Keratinocyte (primary cell): ENCODE data around the gene CHPT1. TPM values are rescaled to one million over a fixed set of nuclear protein-coding genes. Genes with fewer than 3 reads are reported as not detected.

Experiments used
- DNase-seq: peaks from one replicate; pipeline ENCODE4 v3.0.0-alpha.2; 2011; ENCODE audit warnings: low read depth, missing footprints, low spot score
- FAIRE-seq: peaks from 2 replicates; lab custom pipeline; 2011; peaks lifted over from hg19 to GRCh38; lab: Jason Lieb, UNC
- H2AFZ ChIP-seq: 2 replicates; pipeline ENCODE4 v1.6.0; 2012; ENCODE audit warnings: low read length, control low read depth, inconsistent platforms; ENCODE audit not compliant: control insufficient read depth
- H3K27ac ChIP-seq: 2 replicates; pipeline ENCODE4 v1.5.1; 2011; ENCODE audit warnings: low read length; ENCODE audit not compliant: control insufficient read depth, insufficient read depth
- H3K27me3 ChIP-seq: 3 replicates; pipeline ENCODE4 v1.6.0; 2011; ENCODE audit warnings: low read length; ENCODE audit not compliant: control insufficient read depth, insufficient read depth; ENCODE audit errors: extremely low read depth
- H3K36me3 ChIP-seq, 2 experiments: 2 replicates in 1 of 2; 3 replicates in 1 of 2; pipeline ENCODE4 v1.5.1; 2011; ENCODE audit warnings: low read length in 2 of 2, mild to moderate bottlenecking in 1 of 2; ENCODE audit not compliant: control insufficient read depth in 2 of 2, insufficient read depth in 2 of 2; ENCODE audit errors: extremely low read depth in 1 of 2
- H3K4me1 ChIP-seq: 3 replicates; pipeline ENCODE4 v1.5.1; 2011; ENCODE audit warnings: low read length; ENCODE audit not compliant: control insufficient read depth, insufficient read depth; ENCODE audit errors: extremely low read depth
- H3K4me2 ChIP-seq: 3 replicates; pipeline ENCODE4 v1.6.0; 2011; ENCODE audit warnings: low read depth, low read length; ENCODE audit not compliant: control insufficient read depth, insufficient read depth; ENCODE audit errors: extremely low read depth
- H3K4me3 ChIP-seq, 3 experiments: fragments of 200-600 bp in 1 of 3; sonication (generic) in 1 of 3; 2 replicates in 2 of 3; 3 replicates in 1 of 3; pipeline ENCODE4 v1.5.1; 2011 to 2016; ENCODE audit warnings: low read length in 3 of 3, mild to moderate bottlenecking in 3 of 3, control low read depth in 2 of 3, inconsistent platforms in 1 of 3, low read depth in 1 of 3, mixed read lengths in 1 of 3, mixed run types in 1 of 3, moderate library complexity in 1 of 3; ENCODE audit not compliant: control insufficient read depth in 2 of 3, insufficient read depth in 2 of 3; ENCODE audit errors: extremely low read depth in 1 of 3
- H3K79me2 ChIP-seq: 2 replicates; pipeline ENCODE4 v1.6.0; 2012; ENCODE audit warnings: low read length; ENCODE audit not compliant: control insufficient read depth, insufficient read depth
- H3K9ac ChIP-seq: 3 replicates; pipeline ENCODE4 v1.6.0; 2011; ENCODE audit warnings: low read length; ENCODE audit not compliant: control insufficient read depth, insufficient read depth; ENCODE audit errors: extremely low read depth
- H3K9me1 ChIP-seq: 3 replicates; pipeline ENCODE4 v1.6.0; 2011; ENCODE audit warnings: low read length; ENCODE audit not compliant: control insufficient read depth, insufficient read depth; ENCODE audit errors: extremely low read depth
- H3K9me3 ChIP-seq: 2 replicates; pipeline ENCODE4 v1.5.1; 2012; ENCODE audit warnings: low read depth, low read length; ENCODE audit not compliant: control insufficient read depth
- H4K20me1 ChIP-seq: 3 replicates; pipeline ENCODE4 v1.6.0; 2011; ENCODE audit warnings: low read length; ENCODE audit not compliant: control insufficient read depth, insufficient read depth; ENCODE audit errors: extremely low read depth
- EZH2 ChIP-seq: IDR thresholded peaks from one replicate; pipeline ENCODE4 v1.6.1; 2012; ENCODE audit warnings: inconsistent platforms, mild to moderate bottlenecking, low read length, moderate library complexity
- dilution Hi-C: fragments of 300-500 bp; cut with MboI; formaldehyde crosslinking; loops from one replicate; pipeline ENCODE4 v1.7.0; 2020; ENCODE audit warnings: low sequenced_read_pairs; ENCODE audit not compliant: extremely low pct_ligation_motif_present
- polyA plus RNA-seq, 5 experiments: library from polyadenylated mRNA; depleted of rRNA in 3 of 5; stranded (reverse) in 3 of 5; stranded (forward) in 1 of 5; unstranded in 1 of 5; fragments of >200 nt; gene quantifications; 1 replicate in 1 of 5; 2 replicates in 3 of 5; 3 replicates in 1 of 5; pipeline versions ENCODE4 v1.2.1 to v1.2.3, GENCODE V29; 2011 to 2012; ENCODE audit warnings: missing spikeins in 2 of 5, low read depth in 1 of 5, low replicate concordance in 1 of 5
- TF ChIP-seq, protein P1 (sequence below), 3 experiments: IDR thresholded peaks in 1 of 3; conservative IDR thresholded peaks in 1 of 3; optimal IDR thresholded peaks in 1 of 3; 2 replicates in 2 of 3; 3 replicates in 1 of 3; pipeline versions ENCODE3 to v1.5.1; 2011; ENCODE audit warnings: low read length in 3 of 3, mild to moderate bottlenecking in 3 of 3, moderate library complexity in 2 of 3, control low read depth in 1 of 3, inconsistent platforms in 1 of 3; ENCODE audit not compliant: insufficient read depth in 2 of 3; ENCODE audit errors: extremely low read depth in 1 of 3

CHPT1 gene
- polyA plus RNA-seq, 1 donor (not counting 4 experiments of a cell fraction or from before 2014, with no cell fraction given), result 12.7 TPM

DNA sequence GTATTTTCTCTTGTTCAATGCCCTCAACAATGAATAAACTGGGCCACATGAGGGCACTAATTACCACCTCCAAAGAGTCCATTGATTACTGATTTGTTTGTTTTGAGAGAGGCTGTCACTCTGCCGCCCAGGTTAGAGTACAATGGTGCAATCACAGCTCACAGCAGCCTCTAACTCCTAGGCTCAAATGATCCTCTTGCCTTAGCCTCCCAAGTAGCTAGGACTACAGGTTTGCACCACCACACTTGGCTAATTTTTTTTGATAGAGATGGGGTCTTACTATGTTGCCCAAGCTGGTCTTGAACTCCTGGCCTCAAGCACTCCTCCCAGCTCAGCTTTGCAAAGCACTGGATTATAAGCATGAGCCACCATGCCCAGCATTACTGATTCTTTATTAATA is 70.1 kb downstream of the CHPT1 start:
- Histone ChIP-seq H3K9ac (no peak overlapping the region), H4K20me1 (no peaks in the 10 kb centered on the region), H3K4me2 (no peak overlapping the region), H3K9me1 (no peaks in the 10 kb centered on the region), H3K27me3 (no peaks in the 10 kb centered on the region), H3K4me3 (no peak overlapping the region), H3K9me3 (no peaks in the 10 kb centered on the region), H3K27ac (no peak overlapping the region), H2AFZ (no peak overlapping the region), H3K79me2 (no peaks in the 10 kb centered on the region), H3K4me1 (peaks cover 4% of the 10 kb centered on the region), H3K36me3 (peaks cover 7 to 14% of the 10 kb centered on the region in 2 experiments)
- TF ChIP-seq, protein P1, sequence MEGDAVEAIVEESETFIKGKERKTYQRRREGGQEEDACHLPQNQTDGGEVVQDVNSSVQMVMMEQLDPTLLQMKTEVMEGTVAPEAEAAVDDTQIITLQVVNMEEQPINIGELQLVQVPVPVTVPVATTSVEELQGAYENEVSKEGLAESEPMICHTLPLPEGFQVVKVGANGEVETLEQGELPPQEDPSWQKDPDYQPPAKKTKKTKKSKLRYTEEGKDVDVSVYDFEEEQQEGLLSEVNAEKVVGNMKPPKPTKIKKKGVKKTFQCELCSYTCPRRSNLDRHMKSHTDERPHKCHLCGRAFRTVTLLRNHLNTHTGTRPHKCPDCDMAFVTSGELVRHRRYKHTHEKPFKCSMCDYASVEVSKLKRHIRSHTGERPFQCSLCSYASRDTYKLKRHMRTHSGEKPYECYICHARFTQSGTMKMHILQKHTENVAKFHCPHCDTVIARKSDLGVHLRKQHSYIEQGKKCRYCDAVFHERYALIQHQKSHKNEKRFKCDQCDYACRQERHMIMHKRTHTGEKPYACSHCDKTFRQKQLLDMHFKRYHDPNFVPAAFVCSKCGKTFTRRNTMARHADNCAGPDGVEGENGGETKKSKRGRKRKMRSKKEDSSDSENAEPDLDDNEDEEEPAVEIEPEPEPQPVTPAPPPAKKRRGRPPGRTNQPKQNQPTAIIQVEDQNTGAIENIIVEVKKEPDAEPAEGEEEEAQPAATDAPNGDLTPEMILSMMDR (optimal IDR thresholded peaks at IDR 0.05 in 1 of 3, IDR thresholded peaks at IDR 0.05 in 1 of 3, conservative IDR thresholded peaks at IDR 0.05 in 1 of 3; ENCODE audit: extremely low read depth in 1 of 3, insufficient read depth in 2 of 3, low read length in 3 of 3), result no peak
- TF ChIP-seq EZH2, result no peak
- dilution Hi-C loops, result no loop called here
- FAIRE-seq, result no peak
- DNase-seq, result no peak

DNA sequence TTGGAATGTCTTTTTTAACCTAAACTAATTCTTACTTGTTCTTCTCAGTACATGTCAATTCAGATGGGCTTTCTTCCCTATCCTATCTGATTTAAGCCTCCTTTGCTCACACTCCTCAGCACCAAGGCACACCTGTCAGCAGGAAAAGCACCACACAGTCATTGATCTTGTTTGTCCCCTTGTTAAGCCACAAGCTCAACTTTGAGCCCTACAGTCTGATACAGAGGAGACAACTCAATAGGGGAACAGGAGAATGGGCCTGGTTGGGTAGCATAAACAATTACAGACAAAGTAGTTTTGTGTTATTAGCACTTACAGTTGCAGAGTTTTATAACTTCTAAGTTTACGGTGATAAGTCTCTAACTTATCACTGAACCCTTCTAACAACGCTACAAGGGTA is 71.3 kb downstream of the CHPT1 start:
- H3K9ac ChIP-seq, result no peak overlapping the region

More for the DNA sequence above, 71.3 kb downstream of the CHPT1 start:
- no peaks in the 10 kb centered on the region for H3K9me3 ChIP-seq
- no peak overlapping the region for H3K4me3 ChIP-seq
- peaks cover 7 to 14% of the 10 kb centered on the region in 2 experiments for H3K36me3 ChIP-seq
- peaks cover 4% of the 10 kb centered on the region for H3K4me1 ChIP-seq
- no peak overlapping the region for H2AFZ ChIP-seq
- no peaks in the 10 kb centered on the region for H4K20me1 ChIP-seq
- TF ChIP-seq, protein P1 (optimal IDR thresholded peaks at IDR 0.05 in 1 of 3, IDR thresholded peaks at IDR 0.05 in 1 of 3, conservative IDR thresholded peaks at IDR 0.05 in 1 of 3; ENCODE audit: extremely low read depth in 1 of 3, insufficient read depth in 2 of 3, low read length in 3 of 3), result no peak
- TF ChIP-seq EZH2, result no peak
- H3K27ac ChIP-seq, result no peak overlapping the region
- H3K9me1 ChIP-seq, result no peaks in the 10 kb centered on the region
- H3K27me3 ChIP-seq, result no peaks in the 10 kb centered on the region
- dilution Hi-C loops, result no loop called here
- DNase-seq (no peak), FAIRE-seq (no peak)
- H3K4me2 ChIP-seq, result no peak overlapping the region
- H3K79me2 ChIP-seq, result no peaks in the 10 kb centered on the region
